Activated B cell treated with CpG ODN at 0.5 μM for 24 hours (primary cell): ENCODE data around the gene INSC. TPM values are rescaled to one million over a fixed set of nuclear protein-coding genes. Genes with fewer than 3 reads are reported as not detected.

Source experiments
- ATAC-seq: fragments of 200-7000 bp; cut with Tn5 transposase; one replicate; pipeline ENCODE4 v1.10.0; 2021; ENCODE audit warnings: low read depth, mild to moderate bottlenecking, moderate library complexity
- CTCF ChIA-PET: fragments of 350-600 bp; sonication (Branson Sonifier 250); formaldehyde crosslinking; loops from one replicate; lab custom pipeline; 2021; ENCODE audit warnings: antibody characterized with exemption; lab: Charles Lee
- POLR2A ChIA-PET: fragments of 350-600 bp; sonication (Branson Sonifier 250); formaldehyde crosslinking; loops from one replicate; lab custom pipeline; 2021; ENCODE audit warnings: antibody characterized with exemption; lab: Charles Lee
- DNase-seq: peaks from one replicate; pipeline ENCODE4 v3.0.0; 2022
- H3K27ac Mint-ChIP-seq: one replicate; pipeline ENCODE4 v1.8.0; 2020; ENCODE audit warnings: mixed read lengths
- H3K27me3 Mint-ChIP-seq: one replicate; pipeline ENCODE4 v1.8.0; 2021; ENCODE audit warnings: mixed read lengths
- H3K36me3 Mint-ChIP-seq: one replicate; pipeline ENCODE4 v1.8.0; 2021; ENCODE audit warnings: low read depth, mixed read lengths
- H3K4me1 Mint-ChIP-seq: one replicate; pipeline ENCODE4 v1.8.0; 2021; ENCODE audit warnings: mixed read lengths
- H3K4me3 Mint-ChIP-seq: one replicate; pipeline ENCODE4 v1.8.0; 2020; ENCODE audit warnings: mild to moderate bottlenecking, mixed read lengths
- H3K9me3 Mint-ChIP-seq: one replicate; pipeline ENCODE4 v1.8.0; 2020; ENCODE audit warnings: mixed read lengths
- CTCF ChIP-seq: fragments of 200-600 bp; IDR thresholded peaks from one replicate; pipeline ENCODE4 v1.8.0; 2022; ENCODE audit warnings: antibody characterized with exemption, mild to moderate bottlenecking
- intact Hi-C: fragments of 100-400 bp; cut with micrococcal nuclease; formaldehyde crosslinking; loops from one replicate; pipeline ENCODE4 v1.15.1; 2024
- total RNA-seq: library from RNA; stranded (reverse); gene quantifications from 2 replicates; pipeline ENCODE4 v1.2.3, GENCODE V29; 2022

Gene INSC
- total RNA-seq, 1 donor from 2014 or later: not detected

DNA sequence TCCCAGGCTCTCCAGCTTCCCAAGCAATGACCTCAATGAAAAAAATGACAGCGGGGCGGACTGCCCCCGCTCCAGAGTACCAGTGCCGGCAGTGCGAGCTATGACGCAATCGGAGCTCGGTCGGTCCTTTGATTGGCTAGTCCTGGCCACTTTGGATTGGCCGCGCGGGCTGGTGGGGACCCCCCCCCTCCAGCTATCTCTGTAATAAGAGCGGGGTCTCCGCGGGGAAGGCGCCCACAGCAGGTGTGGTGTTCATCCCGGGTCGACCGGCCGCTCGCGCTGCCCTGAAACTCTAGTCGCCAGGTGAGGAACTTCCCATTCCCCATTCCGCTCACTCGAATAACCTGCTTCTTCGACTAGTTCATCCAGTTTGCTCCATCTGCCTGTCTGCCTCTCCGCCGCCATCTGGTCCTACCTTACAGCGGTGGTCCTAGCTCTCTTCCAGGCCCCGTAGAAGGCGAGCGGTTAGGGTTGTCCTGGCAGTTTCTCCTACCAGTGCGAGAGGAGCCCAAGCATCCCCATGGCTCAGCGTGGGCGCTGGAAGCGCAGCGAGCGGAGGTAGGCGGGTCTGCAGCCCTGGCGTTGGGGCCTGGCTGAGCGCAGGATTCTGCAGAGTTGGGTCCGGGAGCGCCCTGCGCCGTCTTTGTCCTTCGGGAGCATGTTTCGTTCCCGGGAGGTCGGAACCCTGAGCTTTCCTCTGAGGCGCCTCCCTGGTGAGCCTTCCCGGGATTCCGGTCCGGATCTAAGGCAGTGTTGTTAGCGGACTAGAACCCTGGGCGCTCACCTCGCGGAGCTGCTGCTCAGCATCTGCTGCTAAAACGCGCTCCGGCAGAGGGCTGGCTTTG, 41.1 kb upstream of the INSC start, which contains the start of gene CALCB:
Gene CALCB, plus strand, starts transcription at position 233 of the 845 bp plus-strand sequence. CDS start 1,126 bp downstream, outside the sequence.
- ChIA-PET POLR2A (no interaction called here), CTCF (interaction anchor here (1.6 to 6.0 kb wide), 4 partner anchors 14 to 283 kb away, joined by 3 to 74 read pairs (median 17); no protein-coding TSS in a partner anchor)
- H3K9me3 Mint-ChIP-seq: peaks cover 5% of the 10 kb centered on the region
- no peak within 1 kb of the TSS for H3K27ac Mint-ChIP-seq
- peaks cover 36% of the 10 kb centered on the region for H3K27me3 Mint-ChIP-seq
- no peaks in the 10 kb centered on the region for H3K36me3 Mint-ChIP-seq
- DNase-seq (no peak), ATAC-seq (no peak)
- TF ChIP-seq CTCF: no peak
- H3K4me1 Mint-ChIP-seq: peaks cover 18% of the 10 kb centered on the region
- H3K4me3 Mint-ChIP-seq: peak within 1 kb of the TSS; percentile 61
- intact Hi-C loops: loop anchor here (2.0 to 10.0 kb wide), 3 partner anchors 99 to 537 kb away; partner anchors contain the start of gene PDE3B

DNA sequence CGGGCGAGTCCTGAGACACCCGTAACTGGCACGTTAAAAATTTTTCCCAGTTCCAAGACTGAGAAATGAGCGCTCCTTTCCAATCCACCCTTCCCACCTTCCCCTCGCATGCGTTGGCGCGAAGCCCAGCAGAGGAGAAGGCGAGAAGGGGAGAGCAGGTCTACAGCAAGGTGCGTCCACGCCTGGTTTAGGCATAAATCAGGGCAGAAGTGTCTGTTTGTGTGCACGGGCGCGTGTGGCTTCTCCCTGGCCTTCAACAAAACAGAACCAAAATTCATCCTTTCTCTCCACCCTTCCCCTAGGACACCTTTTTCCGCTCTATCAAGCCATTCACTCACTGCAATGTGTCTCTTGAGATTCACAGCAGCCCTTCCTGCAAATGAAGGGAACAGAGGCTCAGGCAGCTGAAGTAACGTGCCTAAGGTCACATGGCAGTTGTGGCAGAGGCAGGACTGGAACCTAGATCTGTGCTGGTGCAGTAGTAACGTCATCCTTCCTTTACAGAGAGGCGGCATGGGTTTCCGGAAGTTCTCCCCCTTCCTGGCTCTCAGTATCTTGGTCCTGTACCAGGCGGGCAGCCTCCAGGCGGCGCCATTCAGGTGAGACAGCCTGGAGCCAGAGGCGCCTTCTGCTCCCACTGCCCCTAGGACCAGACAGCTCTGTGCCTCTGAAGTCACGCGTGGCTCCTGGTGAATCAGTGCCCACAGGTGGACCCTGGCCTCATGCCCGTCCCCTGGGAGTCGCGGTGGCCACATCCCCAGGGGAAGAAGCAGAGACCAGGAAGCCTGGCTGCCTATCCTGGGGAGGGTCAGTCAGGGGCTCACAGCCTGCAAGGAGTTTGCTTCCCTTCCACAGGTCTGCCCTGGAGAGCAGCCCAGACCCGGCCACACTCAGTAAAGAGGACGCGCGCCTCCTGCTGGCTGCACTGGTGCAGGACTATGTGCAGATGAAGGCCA, 40.2 kb upstream of the INSC start:
- ATAC-seq (peak; percentile 89), DNase-seq (peak; percentile 67)
- no peak overlapping the region for H3K27ac Mint-ChIP-seq
- no peaks in the 10 kb centered on the region for H3K36me3 Mint-ChIP-seq
- CTCF ChIA-PET: interaction anchor here (0.6 to 6.0 kb wide), 9 partner anchors 15 to 533 kb away, joined by 3 to 74 read pairs (median 4); no protein-coding TSS in a partner anchor
- H3K9me3 Mint-ChIP-seq: peaks cover 4% of the 10 kb centered on the region
- peak overlapping the region; percentile 61 for H3K4me3 Mint-ChIP-seq
- H3K4me1 Mint-ChIP-seq: peaks cover 18% of the 10 kb centered on the region
- intact Hi-C loops: loop anchor here (1.0 to 10.0 kb wide), 7 partner anchors 100 to 554 kb away; partner anchors contain the start of genes PDE3B and PSMA1
- POLR2A ChIA-PET: interaction anchor here (1.0 kb wide), 2 partner anchors 166 to 168 kb away, joined by 3 read pairs; no protein-coding TSS in a partner anchor
- H3K27me3 Mint-ChIP-seq: peaks cover 34% of the 10 kb centered on the region
- TF ChIP-seq CTCF: peak; percentile 35

DNA sequence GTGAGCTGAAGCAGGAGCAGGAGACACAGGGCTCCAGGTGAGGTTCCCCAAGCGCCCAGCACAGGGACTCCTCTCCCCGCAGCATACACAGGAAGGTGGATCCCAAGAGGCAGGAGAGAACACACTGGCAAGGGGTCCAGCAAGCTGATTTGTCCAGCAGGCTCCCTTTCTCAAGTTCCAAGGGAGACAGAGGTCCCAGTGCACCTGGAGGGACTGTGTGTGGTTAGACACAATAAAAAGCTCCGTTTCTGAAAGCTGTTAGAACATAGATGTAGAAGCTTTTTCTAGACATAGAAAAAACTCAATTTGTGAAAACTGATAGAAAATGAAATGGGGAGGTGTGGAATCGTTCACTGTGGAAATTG, 39.6 kb upstream of the INSC start:
- no peak for TF ChIP-seq CTCF
- Mint-ChIP-seq H3K27me3 (peaks cover 34% of the 10 kb centered on the region), H3K36me3 (no peaks in the 10 kb centered on the region), H3K27ac (no peak overlapping the region), H3K4me1 (peaks cover 18% of the 10 kb centered on the region), H3K4me3 (no peak overlapping the region), H3K9me3 (peaks cover 1% of the 10 kb centered on the region)
- intact Hi-C loops: loop anchor here (1.0 to 10.0 kb wide), 7 partner anchors 100 to 555 kb away; partner anchors contain the start of genes PDE3B and PSMA1
- ChIA-PET CTCF (interaction anchor here (0.6 to 6.0 kb wide), 7 partner anchors 26 to 534 kb away, joined by 3 to 74 read pairs (median 4); no protein-coding TSS in a partner anchor), POLR2A (interaction anchor here (1.0 kb wide), 2 partner anchors 166 to 169 kb away, joined by 3 read pairs; no protein-coding TSS in a partner anchor)
- ATAC-seq (no peak), DNase-seq (no peak)

- DNase-seq: no peak
- TF ChIP-seq CTCF: no peak
- H3K4me3 Mint-ChIP-seq: no peak overlapping the region
- ATAC-seq: no peak
- POLR2A ChIA-PET: interaction anchor here (0.6 kb wide), 1 partner anchor 1419 kb away, joined by 6 read pairs; no protein-coding TSS in a partner anchor
- H3K4me1 Mint-ChIP-seq: peaks cover 12% of the 10 kb centered on the region
- intact Hi-C loops: no loop called here
- no peaks in the 10 kb centered on the region for H3K36me3 Mint-ChIP-seq
- peaks cover 7% of the 10 kb centered on the region for H3K9me3 Mint-ChIP-seq
- CTCF ChIA-PET: interaction anchor here (1.6 to 1.9 kb wide), 2 partner anchors 8 to 10 kb away, joined by 4 to 6 read pairs; no protein-coding TSS in a partner anchor
- no peak overlapping the region for H3K27ac Mint-ChIP-seq
- peaks cover 23% of the 10 kb centered on the region for H3K27me3 Mint-ChIP-seq
Measured at GRCh38 chr11:15091175-15091574, 23.5 kb upstream of the INSC start.
